ENCODE data around the gene C2orf76.

Gene C2orf76

DNA sequence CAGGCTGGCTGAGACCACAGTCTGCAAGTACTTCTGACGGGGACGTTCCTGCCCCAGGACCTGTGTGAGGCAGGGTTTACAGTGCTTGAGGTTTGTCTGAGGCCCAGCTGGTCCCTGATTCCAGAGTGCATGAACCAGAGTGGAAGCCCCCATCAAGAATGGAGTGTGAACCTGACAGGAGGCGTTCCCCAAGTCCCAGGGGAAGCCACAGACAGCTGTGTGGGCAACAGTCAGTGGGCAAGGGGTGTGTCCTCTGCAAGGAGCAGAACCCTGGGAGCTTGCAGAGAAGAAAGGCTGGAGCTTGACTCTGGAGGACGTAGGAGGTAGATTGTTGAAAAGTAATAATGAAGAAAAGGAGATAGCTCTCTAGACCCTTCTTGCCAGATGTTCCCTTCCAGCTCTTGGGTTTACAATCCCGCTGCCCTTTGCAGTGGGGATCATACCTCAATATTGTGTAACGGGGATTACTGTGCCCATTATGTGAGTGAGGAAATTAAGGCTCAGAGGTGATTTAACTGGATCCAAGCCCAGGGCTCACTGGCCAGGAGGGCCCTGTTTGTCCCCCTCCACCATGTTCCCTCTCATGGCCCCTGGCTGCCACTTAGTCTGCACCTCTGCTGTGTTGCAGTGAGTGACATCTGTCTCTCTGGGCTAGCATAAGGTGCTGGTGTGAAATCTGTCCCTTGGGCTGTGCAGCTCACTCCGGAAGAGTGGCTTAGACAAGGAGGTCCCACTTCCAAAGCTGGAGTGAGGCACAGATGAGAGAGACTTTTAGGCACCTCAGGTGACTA, 6.3 kb upstream of the C2orf76 start:
- no peak overlapping the region for H3K27ac ChIP-seq
- TF ChIP-seq, protein P1, sequence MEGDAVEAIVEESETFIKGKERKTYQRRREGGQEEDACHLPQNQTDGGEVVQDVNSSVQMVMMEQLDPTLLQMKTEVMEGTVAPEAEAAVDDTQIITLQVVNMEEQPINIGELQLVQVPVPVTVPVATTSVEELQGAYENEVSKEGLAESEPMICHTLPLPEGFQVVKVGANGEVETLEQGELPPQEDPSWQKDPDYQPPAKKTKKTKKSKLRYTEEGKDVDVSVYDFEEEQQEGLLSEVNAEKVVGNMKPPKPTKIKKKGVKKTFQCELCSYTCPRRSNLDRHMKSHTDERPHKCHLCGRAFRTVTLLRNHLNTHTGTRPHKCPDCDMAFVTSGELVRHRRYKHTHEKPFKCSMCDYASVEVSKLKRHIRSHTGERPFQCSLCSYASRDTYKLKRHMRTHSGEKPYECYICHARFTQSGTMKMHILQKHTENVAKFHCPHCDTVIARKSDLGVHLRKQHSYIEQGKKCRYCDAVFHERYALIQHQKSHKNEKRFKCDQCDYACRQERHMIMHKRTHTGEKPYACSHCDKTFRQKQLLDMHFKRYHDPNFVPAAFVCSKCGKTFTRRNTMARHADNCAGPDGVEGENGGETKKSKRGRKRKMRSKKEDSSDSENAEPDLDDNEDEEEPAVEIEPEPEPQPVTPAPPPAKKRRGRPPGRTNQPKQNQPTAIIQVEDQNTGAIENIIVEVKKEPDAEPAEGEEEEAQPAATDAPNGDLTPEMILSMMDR (conservative IDR thresholded peaks at IDR 0.05): no peak
- no peak for TF ChIP-seq ZFX (IDR thresholded peaks at IDR 0.05)

- no peak overlapping the region for H3K27ac ChIP-seq
- TF ChIP-seq, protein P1 (conservative IDR thresholded peaks at IDR 0.05): no peak
- no peak for TF ChIP-seq ZFX (IDR thresholded peaks at IDR 0.05)
Observed at GRCh38 chr2:119371111-119371510, 4.5 kb upstream of the C2orf76 start.

GRCh38 chr2:119369845-119370244, 3.2 kb upstream of the C2orf76 start:
- no peak overlapping the region for H3K27ac ChIP-seq
- TF ChIP-seq, protein P1 (conservative IDR thresholded peaks at IDR 0.05): no peak
- TF ChIP-seq ZFX (IDR thresholded peaks at IDR 0.05): no peak

GRCh38 chr2:119367472-119368099, 952 bp upstream of the C2orf76 start:
- peak overlapping the region; percentile 97 for H3K27ac ChIP-seq
- TF ChIP-seq ZFX (IDR thresholded peaks at IDR 0.05): no peak
- TF ChIP-seq, protein P1 (conservative IDR thresholded peaks at IDR 0.05): no peak

DNA sequence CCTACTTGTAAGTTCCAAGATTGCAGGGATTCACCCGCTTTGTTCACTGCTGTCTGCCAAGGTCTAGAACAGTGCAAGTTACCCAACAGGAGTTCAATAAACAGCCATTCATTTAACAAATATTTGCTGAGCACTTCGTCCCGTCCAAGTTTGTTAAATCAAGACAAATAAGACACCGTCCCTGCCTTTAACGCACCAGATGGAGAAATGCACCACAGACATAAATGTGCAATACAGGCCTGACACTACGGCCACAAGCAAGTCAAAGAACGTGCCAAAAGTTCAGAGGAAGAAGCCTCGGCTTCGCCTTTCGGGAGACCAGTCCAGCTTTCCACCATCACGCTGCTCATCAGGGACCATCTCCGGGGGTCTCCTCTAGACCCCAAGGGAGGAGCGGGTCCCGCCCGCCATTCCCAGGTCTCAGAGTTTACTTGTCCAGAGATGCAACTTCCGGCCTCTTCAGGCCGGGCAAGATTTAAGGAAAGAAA, 429 bp downstream of the C2orf76 start:
- TF ChIP-seq, protein P1 (conservative IDR thresholded peaks at IDR 0.05): no peak
- TF ChIP-seq ZFX (IDR thresholded peaks at IDR 0.05): peak; percentile 42
- H3K27ac ChIP-seq: peak overlapping the region; percentile 97

DNA sequence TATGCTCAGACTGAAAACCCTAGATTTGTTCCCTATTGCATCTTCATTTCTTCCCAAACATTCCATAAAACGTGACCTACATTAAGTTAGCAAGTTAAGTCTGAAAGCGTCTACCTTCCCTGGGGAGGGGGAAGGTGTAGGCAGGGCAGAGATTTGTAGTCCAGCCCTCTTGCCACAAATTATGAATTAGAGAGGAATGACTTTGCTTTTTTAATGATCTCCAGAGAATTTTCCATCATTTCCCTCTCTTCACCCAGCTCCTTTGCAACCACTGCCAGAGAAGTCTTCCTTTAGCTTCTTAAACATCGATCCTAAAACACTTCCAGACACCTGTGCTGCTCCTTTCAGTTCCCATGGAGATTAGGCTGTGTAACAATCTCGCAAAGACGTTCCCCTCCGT, 1.2 kb downstream of the C2orf76 start:
- TF ChIP-seq, protein P1 (conservative IDR thresholded peaks at IDR 0.05): no peak
- TF ChIP-seq ZFX (IDR thresholded peaks at IDR 0.05): no peak
- H3K27ac ChIP-seq: peak overlapping the region; percentile 97; the same call in 1 of the 2 replicates

DNA sequence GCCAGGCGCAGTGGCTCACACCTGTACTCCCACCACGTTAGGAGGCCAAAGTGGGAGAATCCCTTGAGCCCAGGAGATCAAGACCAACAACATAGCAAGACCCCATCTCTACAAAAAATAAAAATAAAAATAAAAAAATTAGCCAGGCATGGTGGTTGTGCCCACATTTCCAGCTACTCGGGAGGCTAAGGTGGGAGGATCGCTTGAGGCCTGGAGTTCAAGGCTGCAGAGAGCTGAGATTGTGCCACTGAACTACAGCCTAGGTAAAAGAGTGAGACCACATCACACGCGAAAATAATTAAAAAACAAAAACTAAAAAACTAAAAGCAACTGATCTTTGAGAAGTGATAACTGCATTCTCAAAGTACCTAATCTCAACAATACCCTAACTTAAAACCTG, 1.8 kb downstream of the C2orf76 start:
- H3K27ac ChIP-seq: peak overlapping the region; percentile 30; the same call in 1 of the 2 replicates
- TF ChIP-seq ZFX (IDR thresholded peaks at IDR 0.05): no peak
- TF ChIP-seq, protein P1 (conservative IDR thresholded peaks at IDR 0.05): no peak

Data from C4-2B (cell line).